ENCODE data around the gene DTX2. TPM values are rescaled to one million over a fixed set of nuclear protein-coding genes. Genes with fewer than 3 reads are reported as not detected.
"Not testable (repeated sequence)": the region's sequence is repeated elsewhere in the genome, so short reads cannot be mapped to it uniquely, and the experiment has no call there.

DTX2 gene
- total and polyA plus RNA-seq, 2 donors = 7.8 to 20.2 TPM

- DNase-seq (ENCODE audit: extremely low spot score); H3K4me1 ChIP-seq (ENCODE audit: insufficient read depth); H3K4me3 ChIP-seq (ENCODE audit: low read depth, low read length); H3K36me3 ChIP-seq (ENCODE audit: insufficient read depth); H3K27ac ChIP-seq (ENCODE audit: low read depth): not testable (repeated sequence)
- WGBS = 96% methylated on average over 8 of the region's 8 CpGs
These were observed 45.1 kb downstream of the DTX2 start for GRCh38 chr7:76506643-76507042.

GRCh38 chr7:76507723-76508406 lies 46.4 kb downstream of the DTX2 start:
- 87% methylated on average over 11 of the region's 11 CpGs for WGBS
- Histone ChIP-seq H3K4me1 (ENCODE audit: insufficient read depth) (no peaks in the 10 kb centered on the region), H3K36me3 (ENCODE audit: insufficient read depth) (peaks cover 5% of the 10 kb centered on the region), H3K27ac (ENCODE audit: low read depth) (no peak overlapping the region), H3K4me3 (ENCODE audit: low read depth, low read length) (no peak overlapping the region)
- no peak for DNase-seq (ENCODE audit: extremely low spot score)

GRCh38 chr7:76509931-76510877 lies 48.7 kb downstream of the DTX2 start, which contains the start of gene UPK3B:
UPK3B (plus strand) TSS chr7:76510552; CDS start chr7:76510653, 101 bp downstream.
- Histone ChIP-seq H3K27ac (ENCODE audit: low read depth) (peak within 1 kb of the TSS; percentile 33), H3K4me1 (ENCODE audit: insufficient read depth) (no peaks in the 10 kb centered on the region), H3K4me3 (ENCODE audit: low read depth, low read length) (no peak within 1 kb of the TSS), H3K36me3 (ENCODE audit: insufficient read depth) (peaks cover 1% of the 10 kb centered on the region)
- DNase-seq (ENCODE audit: extremely low spot score) = peak; percentile 26
- 44% methylated on average over 20 of the region's 20 CpGs for WGBS

GRCh38 chr7:76511200-76511910 lies 49.8 kb downstream of the DTX2 start:
- not testable (repeated sequence) for H3K36me3 ChIP-seq (ENCODE audit: insufficient read depth); H3K27ac ChIP-seq (ENCODE audit: low read depth); H3K4me1 ChIP-seq (ENCODE audit: insufficient read depth); H3K4me3 ChIP-seq (ENCODE audit: low read depth, low read length); DNase-seq (ENCODE audit: extremely low spot score)
- WGBS = 76% methylated on average over 16 of the region's 24 CpGs

- not testable (repeated sequence) for H3K27ac ChIP-seq (ENCODE audit: low read depth); H3K4me3 ChIP-seq (ENCODE audit: low read depth, low read length); H3K36me3 ChIP-seq (ENCODE audit: insufficient read depth); DNase-seq (ENCODE audit: extremely low spot score); H3K4me1 ChIP-seq (ENCODE audit: insufficient read depth)
- WGBS = 90% methylated on average over 14 of the region's 31 CpGs
These were observed 50.7 kb downstream of the DTX2 start for GRCh38 chr7:76511911-76512885.

- Histone ChIP-seq H3K27ac (ENCODE audit: low read depth) (no peak overlapping the region), H3K36me3 (ENCODE audit: insufficient read depth) (no peaks in the 10 kb centered on the region), H3K4me3 (ENCODE audit: low read depth, low read length) (no peak overlapping the region), H3K4me1 (ENCODE audit: insufficient read depth) (no peaks in the 10 kb centered on the region)
- DNase-seq (ENCODE audit: extremely low spot score) = no peak
- 61% methylated on average over 21 of the region's 21 CpGs for WGBS
These were observed 51.7 kb downstream of the DTX2 start for GRCh38 chr7:76512941-76513816.

DNA sequence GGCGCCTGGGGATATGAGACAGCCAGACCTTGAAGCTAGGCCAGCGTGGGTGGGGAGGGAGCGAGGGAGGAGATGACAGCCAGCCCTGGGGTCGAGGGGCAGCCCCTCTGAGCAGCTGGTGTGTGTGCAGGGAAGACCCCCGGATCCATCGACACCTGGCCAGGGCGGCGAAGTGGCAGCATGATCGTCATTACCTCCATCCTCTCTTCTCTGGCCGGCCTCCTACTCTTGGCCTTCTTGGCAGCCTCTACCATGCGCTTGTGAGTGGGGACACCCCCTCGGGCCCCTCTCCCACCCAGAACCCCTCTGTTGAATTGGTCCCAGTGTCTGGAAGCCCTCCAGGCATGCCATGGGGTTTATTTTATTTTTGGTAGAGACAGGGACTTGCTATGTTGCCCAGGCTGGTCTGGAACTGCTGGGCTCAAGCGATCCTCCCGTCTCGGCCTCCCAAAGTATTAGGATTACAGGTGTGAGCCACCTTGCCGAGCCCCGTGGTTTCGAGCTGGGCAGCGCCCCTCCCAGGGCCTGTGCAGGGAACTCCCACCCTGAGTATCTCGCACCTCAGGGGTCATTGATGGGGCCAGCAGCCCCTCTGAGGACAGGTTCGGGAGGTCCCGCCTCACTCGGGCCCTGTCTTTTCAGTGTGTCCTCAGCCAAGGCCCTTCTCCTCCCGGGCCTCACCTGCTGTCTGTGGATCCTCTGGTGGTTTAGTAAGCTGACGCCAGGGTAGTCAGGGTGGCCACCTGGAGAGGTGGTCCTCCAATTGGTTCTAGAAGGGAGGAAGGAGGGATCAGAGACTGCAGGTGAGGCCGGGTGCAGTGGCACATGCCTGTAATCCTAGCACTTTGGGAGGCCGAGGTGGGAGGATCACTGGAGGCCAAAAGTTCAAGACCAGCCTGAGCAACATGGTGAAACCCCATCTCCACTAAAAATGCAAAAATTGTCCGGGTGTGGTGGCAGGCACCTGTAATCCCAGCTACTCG lies 52.6 kb downstream of the DTX2 start:
- no peak for DNase-seq (ENCODE audit: extremely low spot score)
- WGBS = 88% methylated on average over 29 of the region's 29 CpGs
- no peak overlapping the region for H3K27ac ChIP-seq (ENCODE audit: low read depth)
- H3K4me3 ChIP-seq (ENCODE audit: low read depth, low read length) = no peak overlapping the region
- H3K4me1 ChIP-seq (ENCODE audit: insufficient read depth) = no peaks in the 10 kb centered on the region
- no peaks in the 10 kb centered on the region for H3K36me3 ChIP-seq (ENCODE audit: insufficient read depth)

- 82% methylated on average over 16 of the region's 16 CpGs for WGBS
- Histone ChIP-seq H3K4me1 (ENCODE audit: insufficient read depth) (no peaks in the 10 kb centered on the region), H3K27ac (ENCODE audit: low read depth) (no peak overlapping the region), H3K4me3 (ENCODE audit: low read depth, low read length) (no peak overlapping the region), H3K36me3 (ENCODE audit: insufficient read depth) (no peaks in the 10 kb centered on the region)
- no peak for DNase-seq (ENCODE audit: extremely low spot score)
These were observed 53.6 kb downstream of the DTX2 start for GRCh38 chr7:76514926-76515771.

DNA sequence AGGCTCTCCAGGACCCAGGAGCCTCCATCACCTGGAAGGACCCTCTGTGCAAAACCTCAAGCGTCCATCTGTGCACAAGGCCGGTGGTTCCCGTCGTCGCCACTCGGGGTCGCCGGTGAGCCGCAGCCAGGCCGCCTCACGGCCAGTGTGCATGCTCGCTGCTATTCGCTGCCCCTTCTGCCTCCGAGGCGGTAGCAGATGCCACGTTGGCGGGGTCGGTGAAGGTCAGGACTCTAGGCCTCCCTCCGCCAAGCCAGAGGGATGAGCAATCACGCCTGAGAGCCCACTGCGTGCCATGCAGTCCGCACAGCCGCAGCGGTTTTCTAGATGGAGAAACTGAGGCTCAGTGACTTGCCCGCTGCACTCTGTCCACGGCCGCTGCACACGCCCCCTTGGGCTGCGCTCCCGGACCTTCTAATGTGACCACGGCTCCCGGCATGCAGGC lies 54.5 kb downstream of the DTX2 start:
- WGBS = 9% methylated on average over 32 of the region's 32 CpGs
- no peak overlapping the region for H3K4me3 ChIP-seq (ENCODE audit: low read depth, low read length)
- H3K27ac ChIP-seq (ENCODE audit: low read depth) = no peak overlapping the region
- H3K4me1 ChIP-seq (ENCODE audit: insufficient read depth) = no peaks in the 10 kb centered on the region
- no peaks in the 10 kb centered on the region for H3K36me3 ChIP-seq (ENCODE audit: insufficient read depth)
- no peak for DNase-seq (ENCODE audit: extremely low spot score)

- not testable (repeated sequence) for H3K4me1 ChIP-seq (ENCODE audit: insufficient read depth); H3K27ac ChIP-seq (ENCODE audit: low read depth); DNase-seq (ENCODE audit: extremely low spot score); H3K36me3 ChIP-seq (ENCODE audit: insufficient read depth); H3K4me3 ChIP-seq (ENCODE audit: low read depth, low read length)
- 98% methylated on average over 6 of the region's 6 CpGs for WGBS
These were observed 55.4 kb downstream of the DTX2 start for GRCh38 chr7:76516932-76517331.

Data from urinary bladder (tissue), 4 donors.